Right lobe of liver (tissue), 6 donors: ENCODE data around the gene FLT1. TPM values are rescaled to one million over a fixed set of nuclear protein-coding genes. Genes with fewer than 3 reads are reported as not detected.

Source experiments
- ATAC-seq, 4 donors: fragments of 200-7000 bp; cut with Tn5 transposase; one replicate each; pipeline ENCODE4 v1.9.1; 2020; ENCODE audit warnings: mild to moderate bottlenecking in 4 of 4, moderate library complexity in 4 of 4
- DNase-seq, 3 donors: peaks; one replicate each; pipeline ENCODE4 v3.0.0-alpha.2; 2020
- H3K27ac ChIP-seq, 3 donors: fragments of 200-600 bp; one replicate each; pipeline ENCODE4 v1.8.0; 2022
- H3K27me3 ChIP-seq, 2 donors: fragments of 200-600 bp; one replicate each; pipeline ENCODE4 v1.8.0; 2022
- H3K36me3 ChIP-seq, 4 donors: fragments of 200-600 bp; sonication (generic) in 1 of 4; one replicate each; pipeline versions ENCODE4 v1.5.1 to v1.8.0; 2017 to 2022; ENCODE audit warnings: control low read depth in 1 of 4
- H3K4me1 ChIP-seq, 4 donors: fragments of 200-600 bp; sonication (generic) in 1 of 4; one replicate each; pipeline versions ENCODE4 v1.5.1 to v1.8.0; 2017 to 2022; ENCODE audit warnings: control low read depth in 1 of 4
- H3K4me3 ChIP-seq, 3 donors: fragments of 200-600 bp; one replicate each; pipeline ENCODE4 v1.8.0; 2022
- H3K9me3 ChIP-seq, 4 donors: fragments of 200-600 bp; sonication (generic) in 1 of 4; one replicate each; pipeline versions ENCODE4 v1.5.1 to v1.8.0; 2017 to 2022; ENCODE audit warnings: control low read depth in 1 of 4
- POLR2A ChIP-seq: fragments of 450-650 bp; IDR thresholded peaks from one replicate; pipeline ENCODE4 v1.6.1; 2017; ENCODE audit warnings: antibody characterized with exemption, mild to moderate bottlenecking
- WGBS: methylation state at CpG from one replicate; pipeline ENCODE4 v1.1.6; 2018; ENCODE audit warnings: low coverage, low lambda C conversion rate; ENCODE audit not compliant: insufficient coverage; ENCODE audit errors: missing lambda C conversion rate; 5-methylcytosine and 5-hydroxymethylcytosine counted together
- intact Hi-C, 2 donors: fragments of 100-400 bp; cut with DNase I; formaldehyde crosslinking; loops; one replicate each; pipeline versions ENCODE4 v1.11.2 to v1.14.1; 2022
- total RNA-seq, 6 experiments: library from RNA; depleted of rRNA in 2 of 6; stranded (reverse); fragments of >200 nt in 2 of 6; fragmentation: NEBNext Ultra II Directional in 3 of 6; extraction: Animal tissue kit (Norgen Biotek cat#: 25700) in 3 of 6; gene quantifications; one replicate each; pipeline versions ENCODE4 v1.1.0 to v1.2.4, GENCODE V29; 2016 to 2023
- TF ChIP-seq, protein P1 (sequence below), 4 donors: fragments of 200-600 bp in 3 of 4; fragments of 450-650 bp in 1 of 4; IDR thresholded peaks; one replicate each; pipeline versions ENCODE4 v1.5.1 to v1.8.0; 2016 to 2022; ENCODE audit warnings: antibody characterized with exemption in 4 of 4, mild to moderate bottlenecking in 2 of 4
- donor health status: DM: no; HTN: yes; CAD: no.
- donor health status: DM: no; HTN: no; CAD: no.
- donor health status: DM: no; HTN: no; CAD: no.
- donor health status: DM: no; HTN: yes; CAD: no.
- donor health status: DM: no; HTN: yes; CAD: no.

FLT1 gene
- total RNA-seq, 6 experiments from 2014 or later = 10.6 to 66.4 (median 20.5) TPM

DNA sequence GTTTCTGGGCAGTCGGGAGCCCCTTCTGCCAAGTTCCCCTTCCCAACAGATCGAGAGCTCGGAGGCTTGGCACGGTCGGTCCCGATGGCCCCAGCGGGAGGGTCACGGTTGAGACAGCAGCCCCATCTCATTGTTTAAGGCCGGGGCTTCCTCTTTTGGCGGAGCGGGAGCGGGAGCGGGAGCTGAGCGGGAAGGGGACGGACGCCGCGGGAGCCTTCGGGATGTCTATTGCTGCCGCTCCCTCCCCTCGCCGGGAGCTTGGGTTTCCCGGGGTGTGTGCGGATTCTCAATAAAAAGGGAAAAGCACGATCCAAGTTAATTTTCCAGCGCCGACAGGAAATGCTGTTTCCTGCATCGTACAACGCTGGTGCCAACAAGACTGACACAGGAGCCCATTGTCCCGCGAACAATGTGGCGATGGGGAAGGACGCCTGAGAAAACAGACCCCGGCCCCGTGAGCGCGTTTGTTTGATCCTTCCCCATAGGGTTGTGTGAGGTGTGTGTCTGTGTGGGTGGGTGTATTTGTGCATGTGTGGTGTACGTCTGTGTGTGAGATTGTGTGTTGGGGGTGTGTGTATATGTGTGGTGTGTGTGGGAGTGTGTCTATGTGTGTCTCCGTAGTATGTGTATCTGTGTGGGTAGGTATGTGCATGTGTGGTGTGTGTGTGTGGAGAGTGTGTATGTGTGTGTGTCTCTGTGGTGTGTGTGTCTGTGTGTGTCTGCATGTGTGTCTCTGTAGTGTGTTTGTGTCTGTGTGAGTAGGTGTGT is 36.3 kb upstream of the FLT1 start:
- WGBS = 5% methylated on average over 22 of the region's 39 CpGs
- H3K36me3 ChIP-seq = no peaks in the 10 kb centered on the region
- peak; percentile 28 to 60 (median 40) for ATAC-seq
- H3K27ac ChIP-seq = peak overlapping the region in 2 of 3 donors; percentile 2 to 56
- intact Hi-C loops = no loop called here
- no peak for TF ChIP-seq POLR2A
- TF ChIP-seq, protein P1, sequence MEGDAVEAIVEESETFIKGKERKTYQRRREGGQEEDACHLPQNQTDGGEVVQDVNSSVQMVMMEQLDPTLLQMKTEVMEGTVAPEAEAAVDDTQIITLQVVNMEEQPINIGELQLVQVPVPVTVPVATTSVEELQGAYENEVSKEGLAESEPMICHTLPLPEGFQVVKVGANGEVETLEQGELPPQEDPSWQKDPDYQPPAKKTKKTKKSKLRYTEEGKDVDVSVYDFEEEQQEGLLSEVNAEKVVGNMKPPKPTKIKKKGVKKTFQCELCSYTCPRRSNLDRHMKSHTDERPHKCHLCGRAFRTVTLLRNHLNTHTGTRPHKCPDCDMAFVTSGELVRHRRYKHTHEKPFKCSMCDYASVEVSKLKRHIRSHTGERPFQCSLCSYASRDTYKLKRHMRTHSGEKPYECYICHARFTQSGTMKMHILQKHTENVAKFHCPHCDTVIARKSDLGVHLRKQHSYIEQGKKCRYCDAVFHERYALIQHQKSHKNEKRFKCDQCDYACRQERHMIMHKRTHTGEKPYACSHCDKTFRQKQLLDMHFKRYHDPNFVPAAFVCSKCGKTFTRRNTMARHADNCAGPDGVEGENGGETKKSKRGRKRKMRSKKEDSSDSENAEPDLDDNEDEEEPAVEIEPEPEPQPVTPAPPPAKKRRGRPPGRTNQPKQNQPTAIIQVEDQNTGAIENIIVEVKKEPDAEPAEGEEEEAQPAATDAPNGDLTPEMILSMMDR (IDR thresholded peaks at IDR 0.05) = no peak
- peak; percentile 49 to 60 (median 59) for DNase-seq
- peak overlapping the region in 2 of 3 donors; percentile 16 to 21 for H3K4me3 ChIP-seq
- H3K4me1 ChIP-seq = peaks cover 0 to 4% (median 0%) of the 10 kb centered on the region in 4 donors
- H3K9me3 ChIP-seq = no peaks in the 10 kb centered on the region
- peaks cover 0 to 4% of the 10 kb centered on the region in 2 donors for H3K27me3 ChIP-seq

DNA sequence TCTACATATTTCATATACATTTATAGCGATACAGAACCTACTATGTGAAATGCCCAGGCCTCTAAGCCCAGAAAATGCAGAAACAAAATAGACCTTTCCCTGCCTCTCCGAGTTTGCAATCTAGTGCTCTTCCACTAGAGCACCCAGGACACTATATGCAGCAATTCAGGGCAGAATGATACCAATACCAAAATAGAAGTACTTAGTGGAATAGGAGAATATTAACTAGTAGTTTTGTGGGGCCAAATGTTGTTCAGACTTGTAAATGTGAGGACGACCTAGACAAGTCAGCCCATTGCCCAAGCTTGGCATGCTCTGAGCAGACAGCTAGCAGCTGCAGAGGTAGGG is 35.8 kb upstream of the FLT1 start:
- Histone ChIP-seq H3K9me3 (no peaks in the 10 kb centered on the region), H3K36me3 (no peaks in the 10 kb centered on the region), H3K4me1 (peaks cover 0 to 4% (median 0%) of the 10 kb centered on the region in 4 donors), H3K27me3 (peaks cover 0 to 4% of the 10 kb centered on the region in 2 donors), H3K4me3 (peak overlapping the region in 1 of 3 donors; percentile 16), H3K27ac (peak overlapping the region in 2 of 3 donors; percentile 2 to 56)
- intact Hi-C loops = no loop called here
- DNase-seq = no peak
- no peak for TF ChIP-seq POLR2A
- TF ChIP-seq, protein P1 (IDR thresholded peaks at IDR 0.05) = no peak
- WGBS = 26% methylated on average over 3 of the region's 3 CpGs
- ATAC-seq = no peak

DNA sequence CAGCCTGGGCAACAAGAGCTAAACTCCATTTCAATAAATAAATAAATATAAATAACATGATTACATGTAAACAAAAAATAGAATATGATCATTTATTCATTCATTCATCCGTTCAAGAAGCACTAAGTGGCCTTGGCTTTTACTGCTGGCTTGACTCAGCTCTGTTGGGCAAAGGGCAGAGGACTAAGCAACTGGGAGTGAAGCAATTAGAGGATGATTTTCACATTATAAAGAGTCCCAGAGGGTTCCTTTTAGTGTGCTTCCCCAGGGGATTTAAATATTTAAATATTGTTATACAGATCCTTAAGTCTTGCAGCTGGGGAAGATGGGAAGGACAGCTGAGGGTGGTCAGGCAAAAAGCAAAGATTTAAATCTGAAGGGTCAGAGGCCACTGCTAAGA is 34.9 kb upstream of the FLT1 start:
- Histone ChIP-seq H3K27ac (no peak overlapping the region), H3K9me3 (no peaks in the 10 kb centered on the region), H3K27me3 (peaks cover 0 to 4% of the 10 kb centered on the region in 2 donors), H3K4me1 (peaks cover 0 to 4% (median 0%) of the 10 kb centered on the region in 4 donors), H3K36me3 (no peaks in the 10 kb centered on the region), H3K4me3 (no peak overlapping the region)
- DNase-seq (no peak), ATAC-seq (no peak)
- TF ChIP-seq, protein P1 (IDR thresholded peaks at IDR 0.05) = no peak
- TF ChIP-seq POLR2A = no peak
- WGBS = 29% methylated on average over 1 of the region's 1 CpG
- intact Hi-C loops = no loop called here

DNA sequence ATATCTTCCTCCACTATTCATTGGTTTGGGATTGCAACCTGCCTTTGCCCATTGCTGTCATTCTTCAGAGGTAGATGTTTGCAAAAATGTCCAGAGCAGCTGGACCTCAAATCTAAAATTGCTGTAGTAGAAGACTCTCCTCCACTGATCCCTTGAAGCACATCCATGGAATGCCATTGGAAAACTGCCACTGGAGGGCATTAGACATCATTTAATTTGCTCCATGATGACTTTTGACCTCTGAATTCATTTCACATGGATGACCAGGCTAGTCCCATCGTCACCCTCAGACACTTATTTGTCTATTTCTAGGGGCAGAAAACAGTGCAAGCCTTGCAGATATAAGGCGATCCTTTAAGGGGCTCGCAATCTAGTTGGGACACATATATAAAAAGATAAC is 33.9 kb upstream of the FLT1 start:
- WGBS = 55% methylated on average over 3 of the region's 3 CpGs
- Histone ChIP-seq H3K27me3 (peaks cover 0 to 4% of the 10 kb centered on the region in 2 donors), H3K36me3 (no peaks in the 10 kb centered on the region), H3K4me3 (no peak overlapping the region), H3K27ac (no peak overlapping the region), H3K4me1 (peaks cover 0 to 4% (median 0%) of the 10 kb centered on the region in 4 donors), H3K9me3 (no peaks in the 10 kb centered on the region)
- DNase-seq (no peak), ATAC-seq (no peak)
- TF ChIP-seq, protein P1 (IDR thresholded peaks at IDR 0.05) = peak in 1 of 4 donors; percentile 7
- TF ChIP-seq POLR2A = no peak
- intact Hi-C loops = no loop called here
